ENCODE data around the gene SAMD5.
"Not testable (repeated sequence)": the region's sequence is repeated elsewhere in the genome, so short reads cannot be mapped to it uniquely, and the experiment has no call there.

The SAMD5 gene

GRCh38 chr6:147525519-147526209 is 17.2 kb downstream of the SAMD5 start:
- Histone ChIP-seq H3K4me1 (ENCODE audit: control insufficient read depth in 5 of 5, insufficient read depth in 5 of 5, low read length in 5 of 5) (peaks cover 0 to 4% (median 0%) of the 10 kb centered on the region in 5 donors), H3K9ac (ENCODE audit: low read length in 5 of 5) (no peak overlapping the region), H3K9me3 (ENCODE audit: control insufficient read depth in 5 of 5, low read length in 5 of 5) (no peaks in the 10 kb centered on the region), H3K27me3 (ENCODE audit: control insufficient read depth in 5 of 5, insufficient read depth in 4 of 5, low read length in 5 of 5) (no peaks in the 10 kb centered on the region), H3K4me3 (ENCODE audit: low read depth in 1 of 5, low read length in 5 of 5) (no peak overlapping the region), H3K27ac (ENCODE audit: low read depth, low read length) (no peak overlapping the region), H3K36me3 (ENCODE audit: control insufficient read depth in 5 of 5, insufficient read depth in 5 of 5, low read length in 5 of 5) (no peaks in the 10 kb centered on the region)

GRCh38 chr6:147527197-147527596 is 18.7 kb downstream of the SAMD5 start:
- Histone ChIP-seq H3K36me3 (ENCODE audit: control insufficient read depth in 5 of 5, insufficient read depth in 5 of 5, low read length in 5 of 5) (no peaks in the 10 kb centered on the region), H3K27ac (ENCODE audit: low read depth, low read length) (no peak overlapping the region), H3K4me3 (ENCODE audit: low read depth in 1 of 5, low read length in 5 of 5) (no peak overlapping the region), H3K27me3 (ENCODE audit: control insufficient read depth in 5 of 5, insufficient read depth in 4 of 5, low read length in 5 of 5) (no peaks in the 10 kb centered on the region), H3K9ac (ENCODE audit: low read length in 5 of 5) (no peak overlapping the region), H3K9me3 (ENCODE audit: control insufficient read depth in 5 of 5, low read length in 5 of 5) (no peaks in the 10 kb centered on the region), H3K4me1 (ENCODE audit: control insufficient read depth in 5 of 5, insufficient read depth in 5 of 5, low read length in 5 of 5) (peaks cover 0 to 5% (median 0%) of the 10 kb centered on the region in 5 donors)

- no peak overlapping the region for H3K27ac ChIP-seq (ENCODE audit: low read depth, low read length)
- H3K9me3 ChIP-seq (ENCODE audit: control insufficient read depth in 5 of 5, low read length in 5 of 5) = no peaks in the 10 kb centered on the region
- no peak overlapping the region for H3K9ac ChIP-seq (ENCODE audit: low read length in 5 of 5)
- H3K36me3 ChIP-seq (ENCODE audit: control insufficient read depth in 5 of 5, insufficient read depth in 5 of 5, low read length in 5 of 5) = no peaks in the 10 kb centered on the region
- peaks cover 0 to 5% (median 0%) of the 10 kb centered on the region in 5 donors for H3K4me1 ChIP-seq (ENCODE audit: control insufficient read depth in 5 of 5, insufficient read depth in 5 of 5, low read length in 5 of 5)
- H3K4me3 ChIP-seq (ENCODE audit: low read depth in 1 of 5, low read length in 5 of 5) = no peak overlapping the region
- no peaks in the 10 kb centered on the region for H3K27me3 ChIP-seq (ENCODE audit: control insufficient read depth in 5 of 5, insufficient read depth in 4 of 5, low read length in 5 of 5)
These were observed 20.1 kb downstream of the SAMD5 start for GRCh38 chr6:147528511-147529145.

- Histone ChIP-seq H3K9ac (ENCODE audit: low read length in 5 of 5) (peak overlapping the region in 1 of 5 donors; percentile 38), H3K9me3 (ENCODE audit: control insufficient read depth in 5 of 5, low read length in 5 of 5) (no peaks in the 10 kb centered on the region), H3K4me3 (ENCODE audit: low read depth in 1 of 5, low read length in 5 of 5) (no peak overlapping the region), H3K27me3 (ENCODE audit: control insufficient read depth in 5 of 5, insufficient read depth in 4 of 5, low read length in 5 of 5) (no peaks in the 10 kb centered on the region), H3K4me1 (ENCODE audit: control insufficient read depth in 5 of 5, insufficient read depth in 5 of 5, low read length in 5 of 5) (peaks cover 0 to 5% (median 0%) of the 10 kb centered on the region in 5 donors), H3K27ac (ENCODE audit: low read depth, low read length) (no peak overlapping the region), H3K36me3 (ENCODE audit: control insufficient read depth in 5 of 5, insufficient read depth in 5 of 5, low read length in 5 of 5) (no peaks in the 10 kb centered on the region)
These were observed 21.9 kb downstream of the SAMD5 start for GRCh38 chr6:147530132-147531060.

GRCh38 chr6:147531321-147531720 is 22.8 kb downstream of the SAMD5 start:
- H3K9ac ChIP-seq (ENCODE audit: low read length in 5 of 5) = no peak overlapping the region
- peaks cover 0 to 5% (median 0%) of the 10 kb centered on the region in 5 donors for H3K4me1 ChIP-seq (ENCODE audit: control insufficient read depth in 5 of 5, insufficient read depth in 5 of 5, low read length in 5 of 5)
- no peak overlapping the region for H3K27ac ChIP-seq (ENCODE audit: low read depth, low read length)
- H3K4me3 ChIP-seq (ENCODE audit: low read depth in 1 of 5, low read length in 5 of 5) = no peak overlapping the region
- H3K9me3 ChIP-seq (ENCODE audit: control insufficient read depth in 5 of 5, low read length in 5 of 5) = no peaks in the 10 kb centered on the region
- no peaks in the 10 kb centered on the region for H3K36me3 ChIP-seq (ENCODE audit: control insufficient read depth in 5 of 5, insufficient read depth in 5 of 5, low read length in 5 of 5)
- H3K27me3 ChIP-seq (ENCODE audit: control insufficient read depth in 5 of 5, insufficient read depth in 4 of 5, low read length in 5 of 5) = no peaks in the 10 kb centered on the region

- no peaks in the 10 kb centered on the region for H3K36me3 ChIP-seq (ENCODE audit: control insufficient read depth in 5 of 5, insufficient read depth in 5 of 5, low read length in 5 of 5)
- no peak overlapping the region for H3K4me3 ChIP-seq (ENCODE audit: low read depth in 1 of 5, low read length in 5 of 5)
- peaks cover 0 to 5% (median 0%) of the 10 kb centered on the region in 5 donors for H3K4me1 ChIP-seq (ENCODE audit: control insufficient read depth in 5 of 5, insufficient read depth in 5 of 5, low read length in 5 of 5)
- no peak overlapping the region for H3K27ac ChIP-seq (ENCODE audit: low read depth, low read length)
- no peak overlapping the region for H3K9ac ChIP-seq (ENCODE audit: low read length in 5 of 5)
- H3K27me3 ChIP-seq (ENCODE audit: control insufficient read depth in 5 of 5, insufficient read depth in 4 of 5, low read length in 5 of 5) = no peaks in the 10 kb centered on the region
- no peaks in the 10 kb centered on the region for H3K9me3 ChIP-seq (ENCODE audit: control insufficient read depth in 5 of 5, low read length in 5 of 5)
These were observed 25.8 kb downstream of the SAMD5 start for GRCh38 chr6:147534116-147534860.

GRCh38 chr6:147538821-147539220 is 30.3 kb downstream of the SAMD5 start:
- H3K27ac ChIP-seq (ENCODE audit: low read depth, low read length) = no peak overlapping the region
- no peaks in the 10 kb centered on the region for H3K27me3 ChIP-seq (ENCODE audit: control insufficient read depth in 5 of 5, insufficient read depth in 4 of 5, low read length in 5 of 5)
- H3K4me1 ChIP-seq (ENCODE audit: control insufficient read depth in 5 of 5, insufficient read depth in 5 of 5, low read length in 5 of 5) = no peaks in the 10 kb centered on the region
- peaks cover 0 to 8% (median 5%) of the 10 kb centered on the region in 5 donors for H3K9me3 ChIP-seq (ENCODE audit: control insufficient read depth in 5 of 5, low read length in 5 of 5)
- no peak overlapping the region for H3K9ac ChIP-seq (ENCODE audit: low read length in 5 of 5)
- H3K4me3 ChIP-seq (ENCODE audit: low read depth in 1 of 5, low read length in 5 of 5) = no peak overlapping the region
- no peaks in the 10 kb centered on the region for H3K36me3 ChIP-seq (ENCODE audit: control insufficient read depth in 5 of 5, insufficient read depth in 5 of 5, low read length in 5 of 5)

GRCh38 chr6:147540075-147540474 is 31.6 kb downstream of the SAMD5 start:
- H3K27ac ChIP-seq (ENCODE audit: low read depth, low read length) = no peak overlapping the region
- no peaks in the 10 kb centered on the region for H3K27me3 ChIP-seq (ENCODE audit: control insufficient read depth in 5 of 5, insufficient read depth in 4 of 5, low read length in 5 of 5)
- H3K36me3 ChIP-seq (ENCODE audit: control insufficient read depth in 5 of 5, insufficient read depth in 5 of 5, low read length in 5 of 5) = no peaks in the 10 kb centered on the region
- no peak overlapping the region for H3K9ac ChIP-seq (ENCODE audit: low read length in 5 of 5)
- H3K4me3 ChIP-seq (ENCODE audit: low read depth in 1 of 5, low read length in 5 of 5) = no peak overlapping the region
- H3K9me3 ChIP-seq (ENCODE audit: control insufficient read depth in 5 of 5, low read length in 5 of 5) = peaks cover 0 to 8% (median 5%) of the 10 kb centered on the region in 5 donors
- no peaks in the 10 kb centered on the region for H3K4me1 ChIP-seq (ENCODE audit: control insufficient read depth in 5 of 5, insufficient read depth in 5 of 5, low read length in 5 of 5)

GRCh38 chr6:147542436-147542835 is 33.9 kb downstream of the SAMD5 start:
- not testable (repeated sequence) for H3K27me3 ChIP-seq (ENCODE audit: control insufficient read depth in 5 of 5, insufficient read depth in 4 of 5, low read length in 5 of 5); H3K9me3 ChIP-seq (ENCODE audit: control insufficient read depth in 5 of 5, low read length in 5 of 5); H3K27ac ChIP-seq (ENCODE audit: low read depth, low read length); H3K4me3 ChIP-seq (ENCODE audit: low read depth in 1 of 5, low read length in 5 of 5); H3K4me1 ChIP-seq (ENCODE audit: control insufficient read depth in 5 of 5, insufficient read depth in 5 of 5, low read length in 5 of 5); H3K9ac ChIP-seq (ENCODE audit: low read length in 5 of 5); H3K36me3 ChIP-seq (ENCODE audit: control insufficient read depth in 5 of 5, insufficient read depth in 5 of 5, low read length in 5 of 5)

All from subcutaneous abdominal adipose tissue (tissue), 5 donors.